ENCODE measurements around the gene ZNF33A.

Gene ZNF33A

DNA sequence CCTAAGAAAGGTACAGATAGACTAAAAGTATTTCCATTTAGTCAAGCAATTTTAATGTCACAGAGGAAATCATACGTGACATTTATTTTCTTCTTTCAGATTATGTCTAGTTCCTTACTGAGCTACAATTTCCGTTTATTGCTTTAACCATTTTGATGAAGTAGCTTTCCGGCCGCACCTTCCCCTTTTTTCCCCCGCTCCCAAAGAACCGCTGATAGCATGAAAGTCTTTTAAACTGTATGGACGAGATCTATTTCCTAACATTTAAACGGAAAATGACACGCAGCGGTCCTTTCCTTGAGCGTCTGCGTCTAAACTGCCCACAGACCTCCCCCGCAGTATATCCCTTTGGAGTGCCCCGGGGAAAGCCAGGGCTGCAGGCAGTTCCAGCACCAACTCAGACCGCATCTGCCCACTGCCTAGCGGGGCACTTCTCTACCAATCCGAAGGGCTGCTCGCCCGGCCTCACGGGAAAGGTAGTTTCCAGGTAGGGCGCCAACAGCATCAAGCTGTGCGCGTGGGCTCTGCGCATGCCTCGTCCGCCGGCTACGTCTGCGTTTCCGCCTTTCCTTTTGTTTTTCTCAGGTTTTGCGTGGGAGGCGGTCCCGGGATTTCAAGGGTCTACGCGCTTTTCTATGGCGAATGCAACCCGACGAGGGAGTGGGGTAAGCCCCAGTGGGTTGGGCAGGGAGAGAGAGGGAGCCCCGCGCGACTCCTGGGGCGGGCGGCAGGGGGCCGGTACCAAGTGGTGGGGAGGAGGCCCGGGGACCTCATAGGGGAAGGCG lies at the start of gene ZNF33A:
Gene ZNF33A (plus strand): TSS at position 557 of the 785 bp plus-strand sequence. CDS start 1,667 bp downstream, outside the sequence.
- TF ChIP-seq, protein P1, sequence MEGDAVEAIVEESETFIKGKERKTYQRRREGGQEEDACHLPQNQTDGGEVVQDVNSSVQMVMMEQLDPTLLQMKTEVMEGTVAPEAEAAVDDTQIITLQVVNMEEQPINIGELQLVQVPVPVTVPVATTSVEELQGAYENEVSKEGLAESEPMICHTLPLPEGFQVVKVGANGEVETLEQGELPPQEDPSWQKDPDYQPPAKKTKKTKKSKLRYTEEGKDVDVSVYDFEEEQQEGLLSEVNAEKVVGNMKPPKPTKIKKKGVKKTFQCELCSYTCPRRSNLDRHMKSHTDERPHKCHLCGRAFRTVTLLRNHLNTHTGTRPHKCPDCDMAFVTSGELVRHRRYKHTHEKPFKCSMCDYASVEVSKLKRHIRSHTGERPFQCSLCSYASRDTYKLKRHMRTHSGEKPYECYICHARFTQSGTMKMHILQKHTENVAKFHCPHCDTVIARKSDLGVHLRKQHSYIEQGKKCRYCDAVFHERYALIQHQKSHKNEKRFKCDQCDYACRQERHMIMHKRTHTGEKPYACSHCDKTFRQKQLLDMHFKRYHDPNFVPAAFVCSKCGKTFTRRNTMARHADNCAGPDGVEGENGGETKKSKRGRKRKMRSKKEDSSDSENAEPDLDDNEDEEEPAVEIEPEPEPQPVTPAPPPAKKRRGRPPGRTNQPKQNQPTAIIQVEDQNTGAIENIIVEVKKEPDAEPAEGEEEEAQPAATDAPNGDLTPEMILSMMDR (IDR thresholded peaks at IDR 0.05), result no peak
- peak; percentile 95 for DNase-seq (ENCODE audit: low spot score)
- peak within 1 kb of the TSS; percentile 90 for H3K4me3 ChIP-seq
- peak within 1 kb of the TSS; percentile 96 to 99 for H3K27ac ChIP-seq

DNA sequence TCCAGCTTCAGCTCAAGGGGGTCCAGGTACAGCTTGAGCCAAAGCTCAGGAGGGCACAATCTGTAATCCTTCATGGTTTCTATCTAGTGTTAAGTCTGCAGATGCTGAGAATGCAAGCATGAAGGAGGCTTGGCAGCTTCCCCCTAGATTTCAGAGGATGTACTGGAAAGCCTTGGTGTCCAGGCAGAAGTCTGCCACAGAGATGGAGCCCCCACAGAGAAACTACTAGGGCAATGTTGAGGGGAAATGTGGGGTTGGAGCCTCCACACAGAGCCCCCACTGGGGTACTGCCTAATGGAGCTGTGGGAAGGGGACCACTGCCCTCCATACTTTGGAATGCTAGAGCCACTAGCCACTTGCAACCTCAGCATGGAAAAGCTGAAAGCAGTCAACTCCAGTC lies 45.5 kb upstream of the ZNF33A start:
- TF ChIP-seq, protein P1 (IDR thresholded peaks at IDR 0.05), result no peak
- H3K27ac ChIP-seq, result no peak overlapping the region
- no peak overlapping the region for H3K4me3 ChIP-seq
- no peak for DNase-seq (ENCODE audit: low spot score)

DNA sequence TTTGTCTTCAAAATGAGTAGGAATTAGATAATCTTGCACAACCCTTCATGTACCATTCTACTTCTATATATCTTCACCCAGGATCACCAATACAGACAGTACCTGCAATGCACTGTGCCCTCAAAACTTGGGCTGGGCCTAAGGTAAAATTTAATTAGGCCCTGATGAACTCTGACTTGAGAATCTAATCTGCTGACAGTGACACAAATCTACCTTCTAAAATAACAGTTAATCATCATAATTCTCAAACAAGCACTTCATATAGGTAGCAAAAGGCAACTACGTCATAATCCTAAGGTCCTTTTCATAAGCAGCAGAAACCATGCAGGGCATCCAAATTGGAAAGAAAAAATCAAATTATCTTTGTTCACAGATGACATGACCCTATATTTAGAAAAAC lies 38.1 kb upstream of the ZNF33A start:
- H3K4me3 ChIP-seq, result no peak overlapping the region
- TF ChIP-seq, protein P1 (IDR thresholded peaks at IDR 0.05), result no peak
- DNase-seq (ENCODE audit: low spot score), result no peak
- no peak overlapping the region for H3K27ac ChIP-seq

DNA sequence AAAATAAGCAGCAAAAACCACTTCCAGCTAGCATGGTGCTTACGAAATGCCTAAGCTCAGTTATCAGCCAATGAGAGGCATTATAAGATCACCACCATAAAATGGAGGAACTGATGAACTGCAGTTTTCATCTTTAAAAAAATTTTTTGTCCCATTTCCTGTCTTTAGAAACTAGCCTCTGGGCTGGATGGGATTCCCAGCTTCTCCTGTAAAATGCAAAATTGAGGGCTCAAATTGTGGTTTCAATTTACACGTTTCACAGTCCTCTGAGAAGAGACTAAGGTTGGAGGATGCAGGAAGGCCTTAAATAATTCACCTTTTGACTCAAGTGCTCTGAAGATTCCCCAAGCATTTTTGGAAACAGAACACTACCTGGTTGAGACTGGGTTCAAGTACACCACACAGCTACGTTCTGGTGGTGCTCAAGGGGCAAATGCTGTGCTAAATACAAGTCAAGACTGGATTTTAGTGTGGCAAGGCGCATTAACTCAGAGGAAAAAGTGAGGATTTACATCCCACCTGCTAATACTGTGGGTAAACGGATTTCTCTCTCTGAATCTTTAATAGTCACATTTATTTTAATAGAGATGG lies 35.0 kb upstream of the ZNF33A start:
- H3K4me3 ChIP-seq, result peak overlapping the region; percentile 78
- TF ChIP-seq, protein P1 (IDR thresholded peaks at IDR 0.05), result no peak
- DNase-seq (ENCODE audit: low spot score), result no peak

GRCh38 chr10:37976091-37976879 lies 34.2 kb upstream of the ZNF33A start, which contains the start of gene ZNF25:
Gene ZNF25, minus strand, starts transcription at chr10:37976647. Its CDS starts 4,925 bp downstream, at chr10:37971722.
- Histone ChIP-seq H3K27ac (peak within 1 kb of the TSS; percentile 98 to 100), H3K4me3 (peak within 1 kb of the TSS; percentile 78)
- DNase-seq (ENCODE audit: low spot score), result peak; percentile 99
- TF ChIP-seq, protein P1 (IDR thresholded peaks at IDR 0.05), result peak; percentile 86

More for the DNA sequence above, 35.0 kb upstream of the ZNF33A start:
- peak overlapping the region; percentile 98 to 100 for H3K27ac ChIP-seq

DNA sequence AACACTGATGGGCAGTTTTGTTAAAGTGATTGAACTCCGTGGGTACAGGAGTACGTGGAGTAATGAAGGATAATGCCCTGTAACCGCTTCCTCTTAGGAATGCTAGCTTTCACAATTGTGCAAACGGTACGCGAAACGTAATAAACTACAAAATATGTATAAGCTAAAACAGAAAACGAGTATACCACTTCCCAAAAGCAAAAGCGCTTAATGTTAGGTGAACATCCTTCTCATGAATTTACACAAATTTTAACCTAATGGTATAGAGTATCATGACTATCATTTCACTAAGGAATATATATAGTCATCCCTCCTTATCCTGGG lies 33.6 kb upstream of the ZNF33A start:
- H3K27ac ChIP-seq, result peak overlapping the region; percentile 98 to 100
- no peak for DNase-seq (ENCODE audit: low spot score)
- TF ChIP-seq, protein P1 (IDR thresholded peaks at IDR 0.05), result no peak
- peak overlapping the region; percentile 78 for H3K4me3 ChIP-seq

Measured in coronary artery (tissue), 2 donors.